ENCODE results near the gene CDK6. TPM values are rescaled to one million over a fixed set of nuclear protein-coding genes. Genes with fewer than 3 reads are reported as not detected.

The CDK6 gene
- total RNA-seq, 1 donor from 2014 or later, result 6.0 TPM

GRCh38 chr7:92837000-92837749 lies 802 bp upstream of the CDK6 start:
- Histone ChIP-seq H3K27ac (no peak overlapping the region), H3K9ac (no peak overlapping the region), H3K4me3 (peak overlapping the region; percentile 67), H3K4me2 (peak overlapping the region; percentile 83), H3K79me2 (ENCODE audit: low read depth) (no peaks in the 10 kb centered on the region), H4K20me1 (ENCODE audit: low read depth) (no peaks in the 10 kb centered on the region), H3K9me3 (ENCODE audit: low read depth) (no peaks in the 10 kb centered on the region), H3K27me3 (peaks cover 62% of the 10 kb centered on the region), H2AFZ (replicated peaks) (peak overlapping the region; percentile 11), H3F3A (ENCODE audit: low read depth) (peaks cover 33% of the 10 kb centered on the region), H3K36me3 (no peaks in the 10 kb centered on the region), H3K4me1 (peaks cover 12% of the 10 kb centered on the region)
- H3K9me3 Mint-ChIP-seq, result peaks cover 2% of the 10 kb centered on the region
- peak; percentile 19 for DNase-seq (ENCODE audit: low spot score)
- TF ChIP-seq CTCF (IDR thresholded peaks at IDR 0.05) (no peak), EZH2 (IDR thresholded peaks at IDR 0.05) (no peak), EZH2phosphoT487 (IDR thresholded peaks at IDR 0.05) (no peak)
- peaks cover 33% of the 10 kb centered on the region for H3K4me1 Mint-ChIP-seq
- H3K27ac Mint-ChIP-seq, result peak overlapping the region; percentile 98
- H3K27me3 Mint-ChIP-seq (ENCODE audit: insufficient read depth, low read depth), result peaks cover 11% of the 10 kb centered on the region
- H3K4me3 Mint-ChIP-seq, result peak overlapping the region; percentile 99
- peaks cover 5% of the 10 kb centered on the region for H3K36me3 Mint-ChIP-seq

- no peaks in the 10 kb centered on the region for H3K36me3 ChIP-seq
- H3K36me3 Mint-ChIP-seq, result peaks cover 17% of the 10 kb centered on the region
- H4K20me1 ChIP-seq (ENCODE audit: low read depth), result no peaks in the 10 kb centered on the region
- peaks cover 10% of the 10 kb centered on the region for H3K27me3 Mint-ChIP-seq (ENCODE audit: insufficient read depth, low read depth)
- peaks cover 12% of the 10 kb centered on the region for H3K4me1 ChIP-seq
- H3K4me2 ChIP-seq, result peak overlapping the region; percentile 83
- H3K9me3 Mint-ChIP-seq, result peaks cover 2% of the 10 kb centered on the region
- H3K27ac Mint-ChIP-seq, result peak overlapping the region; percentile 97
- no peaks in the 10 kb centered on the region for H3K79me2 ChIP-seq (ENCODE audit: low read depth)
- peak overlapping the region; percentile 45 for H2AFZ ChIP-seq (replicated peaks)
- no peak for DNase-seq (ENCODE audit: low spot score)
- no peak overlapping the region for H3K27ac ChIP-seq
- H3K4me3 ChIP-seq, result peak overlapping the region; percentile 67
- peak overlapping the region; percentile 96 for H3K4me3 Mint-ChIP-seq
- peaks cover 33% of the 10 kb centered on the region for H3F3A ChIP-seq (ENCODE audit: low read depth)
- H3K4me1 Mint-ChIP-seq, result peaks cover 41% of the 10 kb centered on the region
- H3K9me3 ChIP-seq (ENCODE audit: low read depth), result no peaks in the 10 kb centered on the region
- TF ChIP-seq EZH2phosphoT487 (IDR thresholded peaks at IDR 0.05) (peak; percentile 15), CTCF (IDR thresholded peaks at IDR 0.05) (no peak), EZH2 (IDR thresholded peaks at IDR 0.05) (no peak)
- H3K9ac ChIP-seq, result no peak overlapping the region
- H3K27me3 ChIP-seq, result peaks cover 73% of the 10 kb centered on the region
These were observed 403 bp downstream of the CDK6 start for GRCh38 chr7:92835851-92836488.

GRCh38 chr7:92835261-92835850 lies 1.0 kb downstream of the CDK6 start:
- no peak overlapping the region for H3K27ac ChIP-seq

More at GRCh38 chr7:92835261-92835850, 1.0 kb downstream of the CDK6 start:
- no peak overlapping the region for H3K9ac ChIP-seq
- peaks cover 2% of the 10 kb centered on the region for H3K9me3 Mint-ChIP-seq
- no peaks in the 10 kb centered on the region for H3K36me3 ChIP-seq
- peak overlapping the region; percentile 45 for H2AFZ ChIP-seq (replicated peaks)
- DNase-seq (ENCODE audit: low spot score), result peak; percentile 84
- peaks cover 33% of the 10 kb centered on the region for H3F3A ChIP-seq (ENCODE audit: low read depth)
- TF ChIP-seq CTCF (IDR thresholded peaks at IDR 0.05), result no peak
- peak; percentile 69 for TF ChIP-seq EZH2phosphoT487 (IDR thresholded peaks at IDR 0.05)
- TF ChIP-seq EZH2 (IDR thresholded peaks at IDR 0.05), result peak; percentile 33
- H4K20me1 ChIP-seq (ENCODE audit: low read depth), result no peaks in the 10 kb centered on the region
- H3K4me3 ChIP-seq, result peak overlapping the region; percentile 67
- peak overlapping the region; percentile 96 for H3K4me3 Mint-ChIP-seq
- no peaks in the 10 kb centered on the region for H3K9me3 ChIP-seq (ENCODE audit: low read depth)
- peaks cover 9% of the 10 kb centered on the region for H3K4me1 ChIP-seq
- peak overlapping the region; percentile 83 for H3K4me2 ChIP-seq
- peak overlapping the region; percentile 97 for H3K27ac Mint-ChIP-seq
- H3K27me3 ChIP-seq, result peaks cover 73% of the 10 kb centered on the region
- H3K79me2 ChIP-seq (ENCODE audit: low read depth), result no peaks in the 10 kb centered on the region
- peaks cover 41% of the 10 kb centered on the region for H3K4me1 Mint-ChIP-seq
- H3K27me3 Mint-ChIP-seq (ENCODE audit: insufficient read depth, low read depth), result peaks cover 8% of the 10 kb centered on the region
- H3K36me3 Mint-ChIP-seq, result peaks cover 24% of the 10 kb centered on the region

All from neural progenitor cell (in vitro differentiated cells).